ENCODE measurements around the gene FAM171A1.

DNA sequence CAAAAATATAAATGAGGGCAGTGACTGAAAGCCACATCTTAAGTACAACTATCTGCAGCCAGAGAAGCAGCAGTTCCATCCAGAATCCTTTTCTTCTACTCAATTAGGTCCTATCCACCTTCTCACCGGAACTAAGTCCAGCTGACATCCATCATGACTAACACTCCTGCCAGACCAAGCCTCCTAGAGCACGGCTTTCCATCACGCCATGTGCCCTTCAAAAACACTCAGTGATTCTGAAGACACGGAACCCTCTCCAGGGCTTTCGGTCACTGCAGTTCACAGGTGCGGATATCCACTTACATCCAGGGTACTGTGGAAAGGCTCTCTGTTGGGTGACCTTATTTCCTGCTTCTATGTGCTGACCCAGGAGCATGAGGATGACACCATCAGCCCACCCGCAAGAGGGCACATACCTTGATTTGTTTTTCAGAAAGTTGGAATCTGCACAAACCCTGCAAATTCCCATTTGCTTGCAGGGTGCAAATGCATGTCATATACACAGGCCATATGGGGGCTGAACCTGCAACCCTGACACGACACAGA lies 64.3 kb downstream of the FAM171A1 start:
- TF ChIP-seq, protein P1, sequence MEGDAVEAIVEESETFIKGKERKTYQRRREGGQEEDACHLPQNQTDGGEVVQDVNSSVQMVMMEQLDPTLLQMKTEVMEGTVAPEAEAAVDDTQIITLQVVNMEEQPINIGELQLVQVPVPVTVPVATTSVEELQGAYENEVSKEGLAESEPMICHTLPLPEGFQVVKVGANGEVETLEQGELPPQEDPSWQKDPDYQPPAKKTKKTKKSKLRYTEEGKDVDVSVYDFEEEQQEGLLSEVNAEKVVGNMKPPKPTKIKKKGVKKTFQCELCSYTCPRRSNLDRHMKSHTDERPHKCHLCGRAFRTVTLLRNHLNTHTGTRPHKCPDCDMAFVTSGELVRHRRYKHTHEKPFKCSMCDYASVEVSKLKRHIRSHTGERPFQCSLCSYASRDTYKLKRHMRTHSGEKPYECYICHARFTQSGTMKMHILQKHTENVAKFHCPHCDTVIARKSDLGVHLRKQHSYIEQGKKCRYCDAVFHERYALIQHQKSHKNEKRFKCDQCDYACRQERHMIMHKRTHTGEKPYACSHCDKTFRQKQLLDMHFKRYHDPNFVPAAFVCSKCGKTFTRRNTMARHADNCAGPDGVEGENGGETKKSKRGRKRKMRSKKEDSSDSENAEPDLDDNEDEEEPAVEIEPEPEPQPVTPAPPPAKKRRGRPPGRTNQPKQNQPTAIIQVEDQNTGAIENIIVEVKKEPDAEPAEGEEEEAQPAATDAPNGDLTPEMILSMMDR (conservative IDR thresholded peaks at IDR 0.05 in 1 of 2, IDR thresholded peaks at IDR 0.05 in 1 of 2; ENCODE audit: extremely low read depth in 1 of 2, insufficient read depth in 1 of 2, low read depth in 1 of 2, low read length in 2 of 2) = no peak
- TF ChIP-seq EZH2 (IDR thresholded peaks at IDR 0.05; ENCODE audit: borderline replicate concordance, low read length) = no peak
